K562 (cell line): ENCODE results near the gene WASHC4. TPM values are rescaled to one million over a fixed set of nuclear protein-coding genes. Genes with fewer than 3 reads are reported as not detected.

Source experiments
- BDP1 ChIP-seq: IDR thresholded peaks from 3 replicates; pipeline ENCODE4 v1.6.1; 2011; ENCODE audit not compliant: insufficient read length, insufficient read depth
- CEBPG ChIP-seq, 3 experiments: fragments of 200-800 bp in 1 of 3; sonication (Bioruptor generic) in 1 of 3; sonication (generic) in 1 of 3; formaldehyde crosslinking in 1 of 3; IDR thresholded peaks in 2 of 3; conservative IDR thresholded peaks in 1 of 3; 2 replicates each; pipeline versions ENCODE4 v1.6.1 to v1.8.0; 2016 to 2022; ENCODE audit warnings: missing compliant biosample characterization in 2 of 3, missing genetic modification characterization in 2 of 3, mild to moderate bottlenecking in 1 of 3, missing genetic modification reagents in 1 of 3
- DMBX1 ChIP-seq: fragments of 250-450 bp; sonication (Bioruptor Pico); IDR thresholded peaks from 2 replicates; pipeline ENCODE4 v1.8.0; 2022; ENCODE audit warnings: inconsistent platforms, mild to moderate bottlenecking, moderate library complexity, borderline replicate concordance
- ELF1 ChIP-seq: fragments of 200-800 bp; sonication (Bioruptor generic); IDR thresholded peaks from 2 replicates; pipeline ENCODE4 v1.6.1; 2016; ENCODE audit warnings: missing genetic modification characterization, missing compliant biosample characterization
- ETS2 ChIP-seq: IDR thresholded peaks from 2 replicates; pipeline ENCODE4 v1.6.1; 2016; ENCODE audit warnings: borderline replicate concordance, missing genetic modification characterization, mild to moderate bottlenecking, moderate library complexity, missing compliant biosample characterization; ENCODE audit not compliant: poor library complexity, severe bottlenecking
- FOXA3 ChIP-seq, 2 experiments: fragments of 450-650 bp in 1 of 2; sonication (generic) in 1 of 2; formaldehyde crosslinking; IDR thresholded peaks in 1 of 2; conservative IDR thresholded peaks in 1 of 2; 2 replicates each; pipeline versions ENCODE4 v1.4.0 to v1.8.0; 2020 to 2022; ENCODE audit warnings: mild to moderate bottlenecking in 2 of 2, missing genetic modification reagents in 1 of 2
- FOXJ2 ChIP-seq: fragments of 200-800 bp; sonication (Bioruptor generic); IDR thresholded peaks from 2 replicates; pipeline ENCODE4 v1.6.1; 2016; ENCODE audit warnings: missing genetic modification characterization, missing compliant biosample characterization
- FOXM1 ChIP-seq, 2 experiments: fragments of 450-650 bp in 1 of 2; sonication (generic) in 1 of 2; formaldehyde crosslinking in 1 of 2; IDR thresholded peaks; 2 replicates each; pipeline versions ENCODE4 v1.6.1 to v1.9.0; 2017 to 2022; ENCODE audit warnings: low read depth in 2 of 2, mild to moderate bottlenecking in 2 of 2, missing genetic modification reagents in 1 of 2, moderate library complexity in 1 of 2
- KAT8 ChIP-seq: fragments of 450-650 bp; IDR thresholded peaks from 2 replicates; pipeline ENCODE4 v1.6.1; 2016; ENCODE audit warnings: low read depth, mild to moderate bottlenecking
- NR4A1 ChIP-seq, 2 experiments: fragments of 250-450 bp in 1 of 2; fragments of 450-650 bp in 1 of 2; sonication (Bioruptor Pico) in 1 of 2; IDR thresholded peaks; 2 replicates each; pipeline versions ENCODE4 v1.4.0 to v1.6.1; 2016 to 2020; ENCODE audit warnings: mild to moderate bottlenecking in 2 of 2, missing compliant biosample characterization in 1 of 2, missing genetic modification characterization in 1 of 2, moderate library complexity in 1 of 2
- PHB2 ChIP-seq: fragments of 450-650 bp; IDR thresholded peaks from 2 replicates; pipeline ENCODE4 v1.6.1; 2017; ENCODE audit warnings: low read depth
- RBM22 ChIP-seq: fragments of 200-400 bp; formaldehyde crosslinking; IDR thresholded peaks from 2 replicates; pipeline ENCODE4 v1.6.1; 2018; ENCODE audit warnings: low read length, low read depth; ENCODE audit not compliant: poor library complexity, severe bottlenecking
- RHOXF2B ChIP-seq: fragments of 250-450 bp; sonication (Bioruptor Pico); conservative IDR thresholded peaks from 2 replicates; pipeline ENCODE4 v1.5.1; 2021
- SMAD2 ChIP-seq: fragments of 150-350 bp; IDR thresholded peaks from 2 replicates; pipeline ENCODE4 v1.6.1; 2014; ENCODE audit warnings: low read depth, mild to moderate bottlenecking, low read length
- TCF15 ChIP-seq: fragments of 250-450 bp; sonication (Bioruptor Pico); IDR thresholded peaks from 2 replicates; pipeline ENCODE4 v1.8.0; 2022; ENCODE audit warnings: moderate library complexity, mild to moderate bottlenecking, inconsistent platforms
- TCFL5 ChIP-seq: fragments of 250-450 bp; sonication (Bioruptor Pico); conservative IDR thresholded peaks from 2 replicates; pipeline ENCODE4 v1.6.1; 2021; ENCODE audit warnings: mild to moderate bottlenecking, moderate library complexity, matching md5 sums
- YBX1 ChIP-seq: fragments of 450-650 bp; IDR thresholded peaks from 2 replicates; pipeline ENCODE4 v1.7.1; 2016; ENCODE audit warnings: mild to moderate bottlenecking
- ZNF395 ChIP-seq: fragments of 200-800 bp; sonication (Bioruptor generic); IDR thresholded peaks from 2 replicates; pipeline ENCODE4 v1.6.1; 2017; ENCODE audit warnings: missing genetic modification characterization, missing compliant biosample characterization
- ZNF41 ChIP-seq: fragments of 250-450 bp; sonication (Bioruptor Pico); conservative IDR thresholded peaks from 2 replicates; pipeline ENCODE4 v1.4.0; 2020; ENCODE audit warnings: mild to moderate bottlenecking
- ZNF57 ChIP-seq: fragments of 450-650 bp; formaldehyde crosslinking; IDR thresholded peaks from 2 replicates; pipeline ENCODE4 v1.4.0; 2020; ENCODE audit warnings: mild to moderate bottlenecking, moderate library complexity
- ZNF583 ChIP-seq: fragments of 250-450 bp; sonication (Bioruptor Pico); IDR thresholded peaks from 2 replicates; pipeline ENCODE4 v1.4.0; 2020
- polyA plus RNA-seq, 8 experiments: library from polyadenylated mRNA; depleted of rRNA in 4 of 8; stranded (reverse) in 5 of 8; unstranded in 3 of 8; fragments of >200 nt; fragmentation: Nextera tagmentation in 2 of 8; fragmentation: Illumina TruSeq in 1 of 8; extraction: Ambion mirVana in 2 of 8; extraction: Trizol in 1 of 8; gene quantifications; 2 replicates each; pipeline versions ENCODE4 v1.2.1 to v1.2.3, GENCODE V29; 2011 to 2014; ENCODE audit warnings: inconsistent platforms in 1 of 8, missing spikeins in 1 of 8
- total RNA-seq, 7 experiments: library from RNA; depleted of rRNA in 6 of 7; stranded (reverse); fragments of >200 nt in 6 of 7; fragmentation: Illumina TruSeq in 2 of 7; extraction: Trizol in 2 of 7; gene quantifications; 2 replicates each; pipeline versions ENCODE4 v1.2.1 to v1.2.3, GENCODE V29; 2011 to 2021; ENCODE audit warnings: low replicate concordance in 1 of 7

The WASHC4 gene
- total and polyA plus RNA-seq, 9 of the 15 experiments (the other 6 are each of a cell fraction or from before 2014, with no cell fraction given), result 12.5 to 38.5 (median 21.3) TPM

GRCh38 chr12:105107494-105108371, at the start of gene WASHC4 (continued):
- TF ChIP-seq ZNF395 (CRISPR knock-in tag) (peak; percentile 64; the same call in 1 of the 2 replicates), RBM22 (no peak), KAT8 (no peak), TCF15 (CRISPR knock-in tag) (no peak), FOXJ2 (no peak), FOXM1 (IDR thresholded peaks at IDR 0.05; ENCODE audit: low read depth) (no peak), FOXM1 (CRISPR knock-in tag; IDR thresholded peaks at IDR 0.05; ENCODE audit: low read depth) (peak; percentile 75; the same call in 1 of the 2 replicates), ZNF41 (CRISPR knock-in tag) (no peak), ELF1 (tag) (no peak), ETS2 (tag) (no peak), DMBX1 (CRISPR knock-in tag) (peak; percentile 46; the same call in 1 of the 2 replicates), SMAD2 (no peak), CEBPG (CRISPR knock-in tag; IDR thresholded peaks at IDR 0.05) (no peak), CEBPG (tag; conservative IDR thresholded peaks at IDR 0.05 in 1 of 2, IDR thresholded peaks at IDR 0.05 in 1 of 2) (no peak), ZNF583 (CRISPR knock-in tag) (0 out of 2 replicates have a peak, but pooled peaks have one; percentile 25), NR4A1 (CRISPR knock-in tag; IDR thresholded peaks at IDR 0.05) (no peak), NR4A1 (tag; IDR thresholded peaks at IDR 0.05) (no peak), RHOXF2B (CRISPR knock-in tag) (no peak), FOXA3 (CRISPR knock-in tag; conservative IDR thresholded peaks at IDR 0.05 in 1 of 2, IDR thresholded peaks at IDR 0.05 in 1 of 2) (no peak), BDP1 (no peak), PHB2 (no peak), YBX1 (no peak), TCFL5 (no peak), ZNF57 (CRISPR knock-in tag) (no peak)
